ENCODE measurements around the gene PPP1R10. TPM values are rescaled to one million over a fixed set of nuclear protein-coding genes. Genes with fewer than 3 reads are reported as not detected.
A peak's percentile ranks its signal among the peaks of the same experiment; 100 is the strongest.

The PPP1R10 gene
- total RNA-seq, 4 donors from 2014 or later = 49.1 to 72.2 (median 57.0) TPM

DNA sequence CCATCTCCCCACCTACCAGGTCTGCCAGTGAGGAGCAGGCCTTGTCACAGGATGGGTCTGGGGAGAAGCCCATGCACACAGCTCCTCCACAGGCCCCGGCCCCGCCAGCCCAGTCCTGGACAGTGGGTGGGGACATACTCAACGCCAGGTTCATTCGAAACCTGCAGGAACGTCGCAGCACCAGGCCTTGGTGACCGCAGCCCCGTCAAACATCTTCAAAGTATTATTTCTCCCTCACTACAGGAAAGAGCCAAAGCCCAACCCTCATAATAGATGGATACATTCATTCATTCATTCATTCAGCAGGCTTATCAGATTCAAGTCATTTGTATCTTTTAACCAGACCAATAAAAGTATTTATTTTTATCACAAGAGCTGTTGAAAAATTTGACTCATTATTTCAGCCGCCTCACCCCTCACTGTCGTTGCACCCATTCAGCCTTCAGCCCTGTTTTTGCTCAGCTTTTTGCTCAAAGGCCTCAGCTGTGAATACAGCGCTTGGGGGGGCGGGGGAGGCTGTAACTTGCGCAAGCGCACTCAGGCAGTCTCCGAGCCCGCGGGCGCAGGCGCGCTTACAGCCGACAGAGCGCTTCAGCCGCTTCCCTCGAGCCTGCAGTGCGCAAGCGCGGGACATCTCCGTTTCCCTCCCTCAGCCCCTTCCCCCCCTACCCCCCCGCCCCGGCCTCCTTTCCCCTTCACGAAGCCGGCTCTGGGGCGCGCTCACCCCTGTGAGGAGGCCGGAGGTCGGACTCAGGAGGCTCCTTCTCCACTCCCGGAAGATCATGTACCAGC, 29.6 kb upstream of the PPP1R10 start, which contains the start of gene C6orf136:
Gene C6orf136 (plus strand): TSS at position 684 of the 792 bp plus-strand sequence. CDS start 99 bp downstream, at position 783.
- H3K36me3 ChIP-seq = peaks cover 6 to 10% of the 10 kb centered on the region in 2 donors
- no peaks in the 10 kb centered on the region for H3K27me3 ChIP-seq
- peak within 1 kb of the TSS; percentile 67 to 83 (median 72) for H3K4me3 ChIP-seq (replicated peaks in 1 of 3)
- H3K9me3 ChIP-seq = no peaks in the 10 kb centered on the region
- WGBS, 2 donors = 7 to 23% methylated on average over 15 to 28 of the region's 37 CpGs
- TF ChIP-seq POLR2A (IDR thresholded peaks at IDR 0.05) = no peak
- TF ChIP-seq, protein P1, sequence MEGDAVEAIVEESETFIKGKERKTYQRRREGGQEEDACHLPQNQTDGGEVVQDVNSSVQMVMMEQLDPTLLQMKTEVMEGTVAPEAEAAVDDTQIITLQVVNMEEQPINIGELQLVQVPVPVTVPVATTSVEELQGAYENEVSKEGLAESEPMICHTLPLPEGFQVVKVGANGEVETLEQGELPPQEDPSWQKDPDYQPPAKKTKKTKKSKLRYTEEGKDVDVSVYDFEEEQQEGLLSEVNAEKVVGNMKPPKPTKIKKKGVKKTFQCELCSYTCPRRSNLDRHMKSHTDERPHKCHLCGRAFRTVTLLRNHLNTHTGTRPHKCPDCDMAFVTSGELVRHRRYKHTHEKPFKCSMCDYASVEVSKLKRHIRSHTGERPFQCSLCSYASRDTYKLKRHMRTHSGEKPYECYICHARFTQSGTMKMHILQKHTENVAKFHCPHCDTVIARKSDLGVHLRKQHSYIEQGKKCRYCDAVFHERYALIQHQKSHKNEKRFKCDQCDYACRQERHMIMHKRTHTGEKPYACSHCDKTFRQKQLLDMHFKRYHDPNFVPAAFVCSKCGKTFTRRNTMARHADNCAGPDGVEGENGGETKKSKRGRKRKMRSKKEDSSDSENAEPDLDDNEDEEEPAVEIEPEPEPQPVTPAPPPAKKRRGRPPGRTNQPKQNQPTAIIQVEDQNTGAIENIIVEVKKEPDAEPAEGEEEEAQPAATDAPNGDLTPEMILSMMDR (IDR thresholded peaks at IDR 0.05) = no peak
- peaks cover 6 to 18% of the 10 kb centered on the region in 2 donors for H3K4me1 ChIP-seq
- intact Hi-C loops (cut with DNase I) = no loop called here
- DNase-seq = peak; percentile 94 to 95
- H3K27ac ChIP-seq = peak within 1 kb of the TSS; percentile 84 to 95 (median 92)

DNA sequence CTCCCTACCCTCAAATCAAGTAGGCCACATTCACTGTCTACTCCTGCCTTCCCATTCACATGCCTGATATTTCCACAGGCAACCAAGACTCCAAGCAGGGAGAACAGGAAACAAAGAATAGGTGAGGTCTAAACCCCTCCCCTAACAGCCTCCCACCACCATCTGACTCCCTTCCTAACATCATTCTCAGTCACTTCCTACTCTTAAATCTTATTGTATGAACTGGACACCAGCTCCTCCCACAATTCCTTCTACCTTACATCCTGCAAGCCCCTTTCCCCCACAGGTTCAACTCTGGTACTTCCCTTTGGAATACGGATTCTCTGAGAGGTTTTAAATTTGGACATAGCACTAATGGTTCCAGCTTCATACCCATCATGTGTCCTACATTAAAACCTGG, 28.9 kb upstream of the PPP1R10 start:
- Histone ChIP-seq H3K9me3 (no peaks in the 10 kb centered on the region), H3K4me1 (peaks cover 6 to 18% of the 10 kb centered on the region in 2 donors), H3K27me3 (no peaks in the 10 kb centered on the region), H3K4me3 (replicated peaks in 1 of 3) (no peak overlapping the region), H3K27ac (no peak overlapping the region), H3K36me3 (peaks cover 0 to 4% of the 10 kb centered on the region in 2 donors)
- 47 to 66% methylated on average over 1 of the region's 1 CpG for whole genome bisulfite sequencing, 2 donors
- intact Hi-C loops (cut with DNase I) = no loop called here
- DNase-seq = no peak
- TF ChIP-seq, protein P1 (IDR thresholded peaks at IDR 0.05) = no peak
- TF ChIP-seq POLR2A (IDR thresholded peaks at IDR 0.05) = no peak

DNA sequence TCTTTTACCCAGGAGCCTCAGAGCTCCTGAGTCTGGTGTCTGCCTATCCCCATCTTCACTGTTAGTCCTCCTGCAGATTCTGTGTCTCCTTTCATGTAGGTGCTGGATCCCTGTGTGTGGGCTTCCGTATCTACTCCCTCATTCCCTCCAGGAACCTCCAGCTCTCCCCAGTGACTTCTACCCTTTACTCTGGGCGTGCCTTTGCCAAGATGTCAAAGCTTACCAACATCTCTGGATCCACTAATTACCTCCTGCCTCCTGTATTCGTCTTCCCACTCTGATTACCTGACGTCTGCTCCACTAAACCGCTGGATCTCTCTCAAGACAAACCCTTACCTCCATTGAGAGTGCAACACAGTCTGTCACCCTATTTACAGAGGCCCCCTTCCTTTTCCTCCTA, 27.7 kb upstream of the PPP1R10 start:
- intact Hi-C loops (cut with DNase I) = no loop called here
- H3K36me3 ChIP-seq = no peaks in the 10 kb centered on the region
- H3K27me3 ChIP-seq = no peaks in the 10 kb centered on the region
- H3K27ac ChIP-seq = no peak overlapping the region
- no peak overlapping the region for H3K4me3 ChIP-seq (replicated peaks in 1 of 3)
- 83 to 93% methylated on average over 5 of the region's 5 CpGs for WGBS, 2 donors
- H3K4me1 ChIP-seq = peaks cover 6 to 18% of the 10 kb centered on the region in 2 donors
- no peak for DNase-seq
- no peaks in the 10 kb centered on the region for H3K9me3 ChIP-seq
- TF ChIP-seq, protein P1 (IDR thresholded peaks at IDR 0.05) = no peak
- no peak for TF ChIP-seq POLR2A (IDR thresholded peaks at IDR 0.05)

DNA sequence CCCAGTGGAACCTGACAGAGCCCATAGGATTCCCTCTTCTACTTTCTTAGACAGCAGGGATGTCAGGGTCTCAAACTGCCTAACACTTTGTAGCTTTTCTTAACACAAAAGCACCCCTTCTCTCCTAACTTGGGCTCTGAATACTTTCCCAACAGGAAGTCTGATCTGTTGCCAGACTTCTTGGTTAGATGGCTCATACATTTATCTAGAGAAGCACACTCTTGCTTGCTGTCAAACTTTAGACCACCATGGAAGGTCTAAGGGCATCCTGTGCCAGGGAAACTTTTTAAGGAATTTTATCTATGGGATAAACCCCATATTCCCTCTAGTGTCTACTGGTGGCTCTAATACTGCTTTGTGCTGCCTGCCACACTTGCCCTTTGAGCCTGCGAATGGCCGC, 26.6 kb upstream of the PPP1R10 start:
- peaks cover 6 to 11% of the 10 kb centered on the region in 2 donors for H3K4me1 ChIP-seq
- 94 to 98% methylated on average over 2 of the region's 2 CpGs for WGBS, 2 donors
- H3K36me3 ChIP-seq = no peaks in the 10 kb centered on the region
- H3K27me3 ChIP-seq = no peaks in the 10 kb centered on the region
- H3K27ac ChIP-seq = no peak overlapping the region
- no peaks in the 10 kb centered on the region for H3K9me3 ChIP-seq
- no peak for DNase-seq
- no peak for TF ChIP-seq POLR2A (IDR thresholded peaks at IDR 0.05)
- TF ChIP-seq, protein P1 (IDR thresholded peaks at IDR 0.05) = no peak
- intact Hi-C loops (cut with DNase I) = no loop called here
- H3K4me3 ChIP-seq (replicated peaks in 1 of 3) = no peak overlapping the region

DNA sequence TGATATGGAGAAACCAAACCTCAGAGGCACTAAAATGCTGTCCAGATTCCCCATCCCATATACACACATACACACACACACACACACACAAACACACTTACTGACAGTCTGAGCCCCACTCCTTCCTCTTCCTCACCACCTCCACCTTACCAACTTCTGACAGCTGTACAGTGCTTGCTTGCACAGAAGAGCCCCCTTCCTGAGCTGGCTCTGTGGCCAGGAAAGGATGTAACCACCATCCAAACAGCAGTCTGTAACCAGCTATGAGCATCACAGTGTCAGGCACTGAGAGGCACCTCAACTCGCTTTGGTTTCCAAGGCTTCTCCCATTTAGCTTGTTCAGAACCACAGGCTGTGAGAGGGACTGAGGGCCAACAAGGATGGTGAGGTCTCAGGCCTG, 24.0 kb upstream of the PPP1R10 start:
- WGBS, 2 donors = 88 to 100% methylated on average over 1 of the region's 1 CpG
- H3K27ac ChIP-seq = no peak overlapping the region
- H3K27me3 ChIP-seq = no peaks in the 10 kb centered on the region
- H3K4me1 ChIP-seq = peaks cover 0 to 3% of the 10 kb centered on the region in 2 donors
- intact Hi-C loops (cut with DNase I) = no loop called here
- H3K4me3 ChIP-seq (replicated peaks in 1 of 3) = no peak overlapping the region
- TF ChIP-seq POLR2A (IDR thresholded peaks at IDR 0.05) = no peak
- TF ChIP-seq, protein P1 (IDR thresholded peaks at IDR 0.05) = no peak
- H3K9me3 ChIP-seq = no peaks in the 10 kb centered on the region
- DNase-seq = no peak
- no peaks in the 10 kb centered on the region for H3K36me3 ChIP-seq

All from thyroid gland (tissue), 4 donors.